ENCODE data around the gene TMEM139.

The TMEM139 gene

GRCh38 chr7:143284591-143285469, at the start of gene TMEM139:
TSS of gene TMEM139 (plus strand) at chr7:143284958. CDS start at chr7:143285958, 1,000 bp downstream.
- DNase-seq (ENCODE audit: low spot score), result no peak

GRCh38 chr7:143235561-143235960, 49.2 kb upstream of the TMEM139 start:
- DNase-seq (ENCODE audit: low spot score), result no peak

- no peak for DNase-seq (ENCODE audit: low spot score)
Measured at GRCh38 chr7:143236408-143236990, 48.3 kb upstream of the TMEM139 start.

GRCh38 chr7:143237366-143237765, 47.4 kb upstream of the TMEM139 start:
- no peak for DNase-seq (ENCODE audit: low spot score)

GRCh38 chr7:143238289-143238980, 46.3 kb upstream of the TMEM139 start:
- no peak for DNase-seq (ENCODE audit: low spot score)

- peak; percentile 31 for DNase-seq (ENCODE audit: low spot score)
Measured at GRCh38 chr7:143239813-143240212, 44.9 kb upstream of the TMEM139 start.

- peak; percentile 67 for DNase-seq (ENCODE audit: low spot score)
Measured at GRCh38 chr7:143240291-143241168, 44.2 kb upstream of the TMEM139 start.

- no peak for DNase-seq (ENCODE audit: low spot score)
Measured at GRCh38 chr7:143242306-143242705, 42.5 kb upstream of the TMEM139 start.

- DNase-seq (ENCODE audit: low spot score), result no peak
Measured at GRCh38 chr7:143243111-143243510, 41.6 kb upstream of the TMEM139 start.

GRCh38 chr7:143243614-143244013, 41.1 kb upstream of the TMEM139 start:
- no peak for DNase-seq (ENCODE audit: low spot score)

- DNase-seq (ENCODE audit: low spot score), result no peak
Measured at GRCh38 chr7:143244321-143244720, 40.4 kb upstream of the TMEM139 start.

- peak; percentile 36 for DNase-seq (ENCODE audit: low spot score)
Measured at GRCh38 chr7:143245123-143245522, 39.6 kb upstream of the TMEM139 start.

GRCh38 chr7:143247372-143247771, 37.4 kb upstream of the TMEM139 start:
- DNase-seq (ENCODE audit: low spot score), result no peak

GRCh38 chr7:143248761-143249354, 35.9 kb upstream of the TMEM139 start:
- DNase-seq (ENCODE audit: low spot score), result no peak

GRCh38 chr7:143250199-143250598, 34.6 kb upstream of the TMEM139 start:
- DNase-seq (ENCODE audit: low spot score), result no peak

GRCh38 chr7:143250822-143251221, 33.9 kb upstream of the TMEM139 start:
- DNase-seq (ENCODE audit: low spot score), result no peak

- no peak for DNase-seq (ENCODE audit: low spot score)
Measured at GRCh38 chr7:143252006-143252405, 32.8 kb upstream of the TMEM139 start.

- no peak for DNase-seq (ENCODE audit: low spot score)
Measured at GRCh38 chr7:143255564-143255963, 29.2 kb upstream of the TMEM139 start.

- no peak for DNase-seq (ENCODE audit: low spot score)
Measured at GRCh38 chr7:143256325-143256724, 28.4 kb upstream of the TMEM139 start.

GRCh38 chr7:143256932-143257331, 27.8 kb upstream of the TMEM139 start:
- no peak for DNase-seq (ENCODE audit: low spot score)

- no peak for DNase-seq (ENCODE audit: low spot score)
Measured at GRCh38 chr7:143257501-143257900, 27.3 kb upstream of the TMEM139 start.
